ENCODE measurements around the gene LINC00237. TPM values are rescaled to one million over a fixed set of nuclear protein-coding genes. Genes with fewer than 3 reads are reported as not detected.

Gene LINC00237
- polyA plus RNA-seq, 1 experiment: not detected

DNA sequence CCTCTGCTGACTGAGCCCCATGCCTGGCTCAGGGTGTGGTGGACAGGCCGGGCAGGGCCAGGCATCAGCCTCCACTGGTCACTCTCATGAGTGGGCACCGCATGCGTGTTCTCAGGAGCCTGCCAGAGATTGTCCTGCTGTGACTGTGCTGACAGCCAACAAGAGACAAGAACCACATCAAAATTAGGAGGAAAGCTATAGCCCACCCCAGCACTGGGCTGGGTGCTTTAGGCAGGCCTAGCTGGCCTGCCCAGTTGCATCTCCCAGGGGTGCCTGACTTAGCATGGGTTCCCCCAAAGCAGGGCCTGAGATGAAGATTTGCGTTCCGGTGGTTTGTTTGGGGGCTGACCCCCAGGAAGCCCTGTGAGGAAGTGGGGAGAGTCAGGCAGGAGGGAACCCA lies 53.9 kb downstream of the LINC00237 start:
- POLR2A ChIA-PET: no interaction called here

GRCh38 chr20:21050710-21051109 lies 55.4 kb downstream of the LINC00237 start:
- Histone ChIP-seq H3K27ac (ENCODE audit: low read depth, low read length) (no peak overlapping the region), H3K9me3 (ENCODE audit: control insufficient read depth, insufficient read depth, low read length) (no peaks in the 10 kb centered on the region), H3K4me3 (ENCODE audit: low read depth, low read length) (no peak overlapping the region), H3K27me3 (ENCODE audit: control insufficient read depth, insufficient read depth, low read length) (no peaks in the 10 kb centered on the region)
- ChIA-PET CTCF (no interaction called here), POLR2A (no interaction called here)
- no peak for DNase-seq (ENCODE audit: low read depth, low spot score)
- no peak for TF ChIP-seq CTCF (IDR thresholded peaks at IDR 0.05; ENCODE audit: low read depth, low read length)

More for the DNA sequence above, 53.9 kb downstream of the LINC00237 start:
- Histone ChIP-seq H3K9me3 (ENCODE audit: control insufficient read depth, insufficient read depth, low read length) (no peaks in the 10 kb centered on the region), H3K27me3 (ENCODE audit: control insufficient read depth, insufficient read depth, low read length) (no peaks in the 10 kb centered on the region), H3K4me3 (ENCODE audit: low read depth, low read length) (no peak overlapping the region), H3K27ac (ENCODE audit: low read depth, low read length) (no peak overlapping the region)
- no peak for TF ChIP-seq CTCF (IDR thresholded peaks at IDR 0.05; ENCODE audit: low read depth, low read length)
- CTCF ChIA-PET: no interaction called here
- no peak for DNase-seq (ENCODE audit: low read depth, low spot score)

GRCh38 chr20:21049305-21049828 lies 56.8 kb downstream of the LINC00237 start:
- Histone ChIP-seq H3K4me3 (ENCODE audit: low read depth, low read length) (no peak overlapping the region), H3K9me3 (ENCODE audit: control insufficient read depth, insufficient read depth, low read length) (no peaks in the 10 kb centered on the region), H3K27me3 (ENCODE audit: control insufficient read depth, insufficient read depth, low read length) (no peaks in the 10 kb centered on the region), H3K27ac (ENCODE audit: low read depth, low read length) (no peak overlapping the region)
- no peak for TF ChIP-seq CTCF (IDR thresholded peaks at IDR 0.05; ENCODE audit: low read depth, low read length)
- DNase-seq (ENCODE audit: low read depth, low spot score): no peak
- CTCF ChIA-PET: interaction anchor here (0.7 to 2.0 kb wide), 3 partner anchors 9 to 456 kb away, joined by 3 to 9 read pairs (median 4); no protein-coding TSS in a partner anchor
- POLR2A ChIA-PET: no interaction called here

DNA sequence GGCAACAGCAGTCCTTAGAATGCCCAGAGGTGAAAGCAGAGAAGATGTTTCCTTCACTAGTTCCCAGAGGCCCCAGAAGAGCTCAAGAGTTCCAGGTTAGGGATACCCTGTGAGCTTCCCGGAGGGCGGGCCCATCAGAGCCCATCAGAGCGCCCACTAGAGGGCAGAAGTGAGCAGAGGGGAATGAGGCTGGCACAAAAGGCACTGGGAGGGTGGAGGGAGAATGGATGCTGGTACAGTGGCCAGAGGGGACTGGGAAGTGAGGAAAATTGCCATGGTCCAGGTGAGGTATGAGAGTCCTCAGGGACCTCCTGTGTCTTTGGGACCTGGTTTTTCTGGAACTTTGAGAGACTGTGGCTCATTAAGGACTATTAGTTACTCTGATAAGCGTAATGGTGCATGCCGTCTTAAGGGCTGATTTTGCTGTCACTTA lies 57.3 kb downstream of the LINC00237 start:
- no peaks in the 10 kb centered on the region for H3K9me3 ChIP-seq (ENCODE audit: control insufficient read depth, insufficient read depth, low read length)
- no peaks in the 10 kb centered on the region for H3K27me3 ChIP-seq (ENCODE audit: control insufficient read depth, insufficient read depth, low read length)
- H3K27ac ChIP-seq (ENCODE audit: low read depth, low read length): no peak overlapping the region
- TF ChIP-seq CTCF (IDR thresholded peaks at IDR 0.05; ENCODE audit: low read depth, low read length): peak; percentile 46
- ChIA-PET CTCF (interaction anchor here (0.7 to 2.0 kb wide), 4 partner anchors 8 to 187 kb away, joined by 3 to 9 read pairs (median 4); no protein-coding TSS in a partner anchor), POLR2A (interaction anchor here (0.6 kb wide), 1 partner anchor 128 kb away, joined by 5 read pairs; no protein-coding TSS in a partner anchor)
- no peak overlapping the region for H3K4me3 ChIP-seq (ENCODE audit: low read depth, low read length)
- DNase-seq (ENCODE audit: low read depth, low spot score): no peak

DNA sequence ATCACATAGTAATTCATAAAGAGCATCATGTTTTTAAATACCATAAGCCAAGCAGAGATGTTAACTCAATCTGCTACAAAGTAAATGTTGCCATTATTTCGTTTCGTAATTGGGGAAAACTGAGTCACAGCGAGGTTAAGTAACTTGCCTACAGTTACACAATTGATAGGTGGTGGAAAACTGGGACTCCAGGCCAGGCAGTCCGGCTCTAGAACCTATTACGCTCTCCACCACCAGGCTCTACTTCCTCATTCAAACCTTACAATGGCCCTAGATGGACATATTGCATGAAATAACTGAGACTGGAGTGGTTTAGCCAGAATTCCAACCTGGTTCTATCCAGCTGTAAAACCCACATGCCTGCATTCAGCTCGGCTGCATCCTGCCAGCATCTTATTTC lies 58.2 kb downstream of the LINC00237 start:
- ChIA-PET CTCF (interaction anchor here (2.0 kb wide), 1 partner anchor 11 kb away, joined by 9 read pairs; no protein-coding TSS in a partner anchor), POLR2A (no interaction called here)
- no peaks in the 10 kb centered on the region for H3K27me3 ChIP-seq (ENCODE audit: control insufficient read depth, insufficient read depth, low read length)

More for the DNA sequence above, 58.2 kb downstream of the LINC00237 start:
- Histone ChIP-seq H3K27ac (ENCODE audit: low read depth, low read length) (no peak overlapping the region), H3K9me3 (ENCODE audit: control insufficient read depth, insufficient read depth, low read length) (no peaks in the 10 kb centered on the region), H3K4me3 (ENCODE audit: low read depth, low read length) (no peak overlapping the region)
- DNase-seq (ENCODE audit: low read depth, low spot score): no peak
- no peak for TF ChIP-seq CTCF (IDR thresholded peaks at IDR 0.05; ENCODE audit: low read depth, low read length)

Data from AG04450 (cell line).